Measurements from ENCODE around the gene KCNQ1. TPM values are rescaled to one million over a fixed set of nuclear protein-coding genes. Genes with fewer than 3 reads are reported as not detected.

The KCNQ1 gene
- polyA plus RNA-seq, 1 of the 3 experiments (the other 2 are of a cell fraction): 0.05 TPM

GRCh38 chr11:2890466-2891294 is 445.9 kb downstream of the KCNQ1 start:
- no peaks in the 10 kb centered on the region for H3K27me3 ChIP-seq (ENCODE audit: insufficient read depth)
- DNase-seq: no peak
- POLR2A ChIA-PET: no interaction called here
- no peaks in the 10 kb centered on the region for H3K9me2 ChIP-seq
- TF ChIP-seq, protein P1, sequence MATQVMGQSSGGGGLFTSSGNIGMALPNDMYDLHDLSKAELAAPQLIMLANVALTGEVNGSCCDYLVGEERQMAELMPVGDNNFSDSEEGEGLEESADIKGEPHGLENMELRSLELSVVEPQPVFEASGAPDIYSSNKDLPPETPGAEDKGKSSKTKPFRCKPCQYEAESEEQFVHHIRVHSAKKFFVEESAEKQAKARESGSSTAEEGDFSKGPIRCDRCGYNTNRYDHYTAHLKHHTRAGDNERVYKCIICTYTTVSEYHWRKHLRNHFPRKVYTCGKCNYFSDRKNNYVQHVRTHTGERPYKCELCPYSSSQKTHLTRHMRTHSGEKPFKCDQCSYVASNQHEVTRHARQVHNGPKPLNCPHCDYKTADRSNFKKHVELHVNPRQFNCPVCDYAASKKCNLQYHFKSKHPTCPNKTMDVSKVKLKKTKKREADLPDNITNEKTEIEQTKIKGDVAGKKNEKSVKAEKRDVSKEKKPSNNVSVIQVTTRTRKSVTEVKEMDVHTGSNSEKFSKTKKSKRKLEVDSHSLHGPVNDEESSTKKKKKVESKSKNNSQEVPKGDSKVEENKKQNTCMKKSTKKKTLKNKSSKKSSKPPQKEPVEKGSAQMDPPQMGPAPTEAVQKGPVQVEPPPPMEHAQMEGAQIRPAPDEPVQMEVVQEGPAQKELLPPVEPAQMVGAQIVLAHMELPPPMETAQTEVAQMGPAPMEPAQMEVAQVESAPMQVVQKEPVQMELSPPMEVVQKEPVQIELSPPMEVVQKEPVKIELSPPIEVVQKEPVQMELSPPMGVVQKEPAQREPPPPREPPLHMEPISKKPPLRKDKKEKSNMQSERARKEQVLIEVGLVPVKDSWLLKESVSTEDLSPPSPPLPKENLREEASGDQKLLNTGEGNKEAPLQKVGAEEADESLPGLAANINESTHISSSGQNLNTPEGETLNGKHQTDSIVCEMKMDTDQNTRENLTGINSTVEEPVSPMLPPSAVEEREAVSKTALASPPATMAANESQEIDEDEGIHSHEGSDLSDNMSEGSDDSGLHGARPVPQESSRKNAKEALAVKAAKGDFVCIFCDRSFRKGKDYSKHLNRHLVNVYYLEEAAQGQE (IDR thresholded peaks at IDR 0.05; ENCODE audit: low read depth, low read length): no peak
- TF ChIP-seq FOXM1 (IDR thresholded peaks at IDR 0.05; ENCODE audit: low read depth): no peak
- TF ChIP-seq ZBTB33 (IDR thresholded peaks at IDR 0.05; ENCODE audit: borderline replicate concordance, low read depth): no peak
- TF ChIP-seq USF1 (IDR thresholded peaks at IDR 0.05; ENCODE audit: borderline replicate concordance, low read depth): no peak
- TF ChIP-seq RAD21 (IDR thresholded peaks at IDR 0.05; ENCODE audit: low read length): no peak
- TF ChIP-seq TCF12 (IDR thresholded peaks at IDR 0.05): no peak
- no peak for TF ChIP-seq USF2 (IDR thresholded peaks at IDR 0.05; ENCODE audit: borderline replicate concordance, low read depth, low read length)
- TF ChIP-seq RFX5 (IDR thresholded peaks at IDR 0.05; ENCODE audit: low read length): no peak
- TF ChIP-seq SMC3 (IDR thresholded peaks at IDR 0.05; ENCODE audit: low read depth, low read length): no peak
- TF ChIP-seq JUND (IDR thresholded peaks at IDR 0.05): no peak
- TF ChIP-seq EP300 (IDR thresholded peaks at IDR 0.05; ENCODE audit: borderline replicate concordance in 1 of 2, low read depth in 1 of 2, low read length in 1 of 2): no peak
- no peak for TF ChIP-seq MAX (IDR thresholded peaks at IDR 0.05; ENCODE audit: low read depth)
- TF ChIP-seq GABPA (IDR thresholded peaks at IDR 0.05; ENCODE audit: low read depth): no peak
- TF ChIP-seq POLR2AphosphoS5 (IDR thresholded peaks at IDR 0.05; ENCODE audit: low read depth, low read length): no peak
- TF ChIP-seq MEF2A (IDR thresholded peaks at IDR 0.05; ENCODE audit: borderline replicate concordance, low read depth): no peak
- no peak for TF ChIP-seq RXRA (IDR thresholded peaks at IDR 0.05; ENCODE audit: borderline replicate concordance, low read depth)
- TF ChIP-seq GATA2 (CRISPR knock-in tag; IDR thresholded peaks at IDR 0.05): no peak
- no peak for TF ChIP-seq NRF1 (IDR thresholded peaks at IDR 0.05; ENCODE audit: low read depth, low read length)
- TF ChIP-seq PBX3 (IDR thresholded peaks at IDR 0.05): no peak
- H3K79me2 ChIP-seq (ENCODE audit: insufficient read depth): no peaks in the 10 kb centered on the region
- no peak overlapping the region for H2AFZ ChIP-seq (ENCODE audit: low read depth)
- no peaks in the 10 kb centered on the region for H3K36me3 ChIP-seq (replicated peaks in 1 of 2; ENCODE audit: control insufficient read depth in 1 of 2, insufficient read depth in 2 of 2, low read length in 1 of 2)
- no peaks in the 10 kb centered on the region for H4K20me1 ChIP-seq (ENCODE audit: insufficient read depth)
- H3F3A ChIP-seq (replicated peaks; ENCODE audit: insufficient read depth): peaks cover 7% of the 10 kb centered on the region
- CTCF ChIA-PET: interaction anchor here (1.0 to 16.8 kb wide), 20 partner anchors 9 to 693 kb away, joined by 3 to 1016 read pairs (median 4); partner anchors contain the start of gene PHLDA2
- H3K27ac ChIP-seq (ENCODE audit: low read depth in 2 of 2, low read length in 1 of 2): no peak overlapping the region
- no peak overlapping the region for H3K4me2 ChIP-seq
- WGBS (ENCODE audit: low lambda C conversion rate): no CpG with 5 or more reads among the region's 28 CpGs
- H3K4me1 ChIP-seq (ENCODE audit: control insufficient read depth in 1 of 2, insufficient read depth in 2 of 2, low read depth in 1 of 2, low read length in 1 of 2): peaks cover 0 to 20% of the 10 kb centered on the region in 2 experiments; a peak in 1 of 4 replicates
- no peak overlapping the region for H3K4me3 ChIP-seq (ENCODE audit: low read depth in 2 of 2, low read length in 1 of 2)
- H3K9me3 ChIP-seq: no peaks in the 10 kb centered on the region
- no peak overlapping the region for H3K9ac ChIP-seq

Measured in SK-N-SH (cell line).